ENCODE measurements around the gene IFNE.

IFNE gene

GRCh38 chr9:21482213-21482612, at the start of gene IFNE:
Gene IFNE, minus strand, starts transcription at chr9:21482313. Its CDS starts 619 bp downstream, at chr9:21481694.
- no peak for DNase-seq (ENCODE audit: low spot score)

GRCh38 chr9:21528123-21528808, 46.2 kb upstream of the IFNE start:
- DNase-seq (ENCODE audit: low spot score) = no peak

DNA sequence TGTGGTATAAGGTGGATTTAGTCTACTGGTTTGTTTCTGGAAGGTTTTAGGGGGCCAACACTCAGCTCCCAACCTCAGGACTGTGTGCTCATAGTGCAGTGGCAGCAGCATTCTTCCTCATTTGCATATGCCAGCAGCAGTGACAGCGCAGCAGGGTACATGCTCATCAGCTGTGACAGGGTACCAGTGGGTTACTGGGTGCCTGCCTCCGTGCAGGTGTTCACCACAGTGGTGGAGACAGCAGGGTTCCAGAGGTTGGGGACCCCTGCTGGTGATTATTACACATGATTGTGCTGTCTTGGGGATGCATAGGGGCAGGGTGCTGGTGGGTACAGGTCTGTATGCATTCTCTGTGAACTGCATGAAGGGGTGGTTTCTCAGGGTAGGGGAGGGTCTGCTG, 45.5 kb upstream of the IFNE start:
- no peak for DNase-seq (ENCODE audit: low spot score)

GRCh38 chr9:21525174-21525573, 43.1 kb upstream of the IFNE start:
- DNase-seq (ENCODE audit: low spot score) = no peak

DNA sequence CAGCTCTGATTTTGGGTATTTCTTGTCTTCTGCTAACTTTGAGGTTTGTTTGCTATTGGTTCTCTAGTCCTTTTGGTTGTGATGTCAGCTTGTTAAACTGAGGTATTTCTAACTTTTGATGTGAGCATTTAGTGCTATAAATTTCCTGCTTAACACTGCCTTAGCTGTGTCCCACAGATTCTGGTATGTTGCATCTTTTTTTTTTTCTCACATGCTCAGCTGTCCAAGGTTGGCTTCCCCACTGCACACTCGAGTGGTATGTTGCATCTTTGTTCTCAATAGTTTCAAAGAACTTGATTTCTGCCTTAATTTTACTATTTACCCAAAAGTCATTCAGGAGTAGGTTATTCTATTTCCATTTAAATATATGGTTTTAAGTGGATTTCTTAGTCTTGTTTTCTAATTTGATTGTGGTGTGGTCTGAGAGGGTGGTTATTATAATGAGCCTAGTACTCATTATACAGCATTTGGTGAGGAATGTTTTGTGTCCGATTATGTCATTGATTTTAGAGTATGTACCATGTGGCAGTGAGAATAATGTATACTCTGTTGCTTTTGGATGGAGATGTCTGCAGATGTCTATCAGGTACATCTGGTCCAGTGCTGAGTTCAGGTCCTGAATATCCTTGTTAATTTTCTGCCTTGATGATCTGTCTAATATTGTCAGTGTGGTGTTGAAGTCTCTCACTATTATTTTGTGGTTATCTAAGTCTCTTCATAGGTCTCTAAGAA, 42.2 kb upstream of the IFNE start:
- no peak for DNase-seq (ENCODE audit: low spot score)

DNA sequence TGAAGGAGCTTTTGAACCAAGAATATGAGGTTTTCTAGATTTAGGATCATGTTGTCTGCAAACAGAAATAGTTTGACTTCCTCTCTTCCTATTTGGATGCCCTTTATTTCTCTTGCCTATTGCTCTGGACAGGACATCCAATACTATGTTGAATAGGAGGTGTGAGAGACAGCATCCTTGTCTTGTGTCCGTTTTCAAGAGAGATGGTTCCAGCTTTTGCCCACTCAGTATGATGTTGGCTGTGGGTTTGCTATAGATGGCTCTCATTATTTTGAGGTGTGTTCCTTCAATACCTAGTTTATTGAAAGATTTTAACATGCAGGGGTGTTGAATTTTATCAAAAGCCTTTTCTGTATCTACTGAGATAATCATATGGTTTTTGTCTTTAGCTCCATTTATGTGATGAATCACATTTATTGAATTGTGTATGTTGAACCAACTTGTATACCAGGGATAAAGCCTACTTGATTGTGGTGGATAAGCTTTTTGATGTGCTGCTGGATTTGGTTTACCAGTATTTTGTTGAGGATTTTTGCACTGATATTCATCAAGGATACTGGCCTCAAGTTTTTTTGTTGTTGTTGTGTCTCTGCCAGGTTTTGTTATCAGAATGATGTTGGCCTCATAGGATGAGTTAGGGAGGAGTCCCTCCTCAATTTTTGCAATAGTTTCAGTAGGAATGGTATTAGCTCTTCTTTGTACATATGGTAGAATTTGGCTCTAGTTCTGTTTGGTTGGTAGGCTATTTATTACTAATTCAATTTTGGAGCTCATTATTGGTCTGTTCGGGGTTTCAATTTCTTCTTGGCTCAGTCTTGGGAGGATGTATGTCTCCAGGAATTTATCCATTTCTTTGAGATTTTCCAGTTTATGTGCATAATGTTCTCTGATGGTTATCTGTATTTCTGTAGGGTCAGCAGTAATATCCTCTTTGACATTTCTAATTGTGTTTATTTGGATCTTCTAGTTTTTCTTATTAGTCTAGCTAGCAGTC, 41.2 kb upstream of the IFNE start:
- no peak for DNase-seq (ENCODE audit: low spot score)

- DNase-seq (ENCODE audit: low spot score) = no peak
Observed at GRCh38 chr9:21522348-21522747, 40.2 kb upstream of the IFNE start.

- no peak for DNase-seq (ENCODE audit: low spot score)
Observed at GRCh38 chr9:21521448-21521847, 39.3 kb upstream of the IFNE start.

DNA sequence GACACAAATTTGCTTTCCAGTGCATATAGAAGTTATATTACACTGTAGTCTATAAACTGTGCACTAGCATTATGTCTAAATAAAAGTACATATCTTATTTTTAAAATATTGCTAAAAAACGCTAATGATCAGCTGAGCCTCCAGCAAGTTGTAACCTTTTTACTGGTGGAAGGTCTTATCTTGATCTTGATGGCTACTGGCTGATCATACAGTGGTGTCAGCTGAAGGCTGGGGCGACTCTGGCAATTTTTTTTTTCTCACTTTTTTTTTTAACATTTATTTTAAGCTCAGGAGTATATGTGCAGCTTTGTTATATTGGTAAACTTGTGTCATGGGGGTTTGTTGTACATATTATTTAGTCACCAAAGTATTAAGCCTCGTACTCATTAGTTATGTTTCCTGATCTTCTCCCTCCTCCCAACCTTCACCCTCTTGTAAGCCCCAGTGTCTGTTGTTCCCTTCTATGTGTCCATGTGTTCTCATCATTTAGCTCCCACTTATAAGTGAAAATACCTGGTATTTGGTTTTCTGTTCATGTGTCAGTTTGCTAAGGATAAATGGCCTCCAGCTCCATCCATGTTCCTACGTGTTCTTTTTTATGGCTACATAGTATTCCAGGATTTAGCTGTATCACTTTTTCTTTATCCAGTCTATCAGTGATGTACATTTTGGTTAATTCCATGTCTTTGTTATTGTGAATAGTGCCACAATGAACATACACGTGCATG, 38.6 kb upstream of the IFNE start:
- no peak for DNase-seq (ENCODE audit: low spot score)

GRCh38 chr9:21519855-21520434, 37.8 kb upstream of the IFNE start:
- DNase-seq (ENCODE audit: low spot score) = no peak

DNA sequence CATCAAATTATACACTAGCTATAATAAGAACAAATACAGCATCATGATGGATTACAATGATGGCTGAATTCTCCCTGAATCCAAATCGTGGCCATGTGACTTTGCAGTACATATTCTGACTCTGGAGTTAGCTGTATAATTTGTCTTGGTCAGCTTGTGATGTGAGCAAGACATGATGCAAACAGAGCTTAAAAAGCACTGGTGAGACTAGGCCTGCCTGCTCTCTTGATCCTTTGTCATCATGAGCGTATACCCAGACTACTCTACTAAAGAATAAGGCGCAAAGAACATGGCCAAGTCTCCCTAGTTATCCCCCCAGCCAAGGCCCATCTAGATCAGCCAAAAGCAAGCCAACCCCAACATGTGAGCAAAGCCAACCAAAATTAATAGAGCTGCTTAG, 34.7 kb upstream of the IFNE start:
- no peak for DNase-seq (ENCODE audit: low spot score)

DNA sequence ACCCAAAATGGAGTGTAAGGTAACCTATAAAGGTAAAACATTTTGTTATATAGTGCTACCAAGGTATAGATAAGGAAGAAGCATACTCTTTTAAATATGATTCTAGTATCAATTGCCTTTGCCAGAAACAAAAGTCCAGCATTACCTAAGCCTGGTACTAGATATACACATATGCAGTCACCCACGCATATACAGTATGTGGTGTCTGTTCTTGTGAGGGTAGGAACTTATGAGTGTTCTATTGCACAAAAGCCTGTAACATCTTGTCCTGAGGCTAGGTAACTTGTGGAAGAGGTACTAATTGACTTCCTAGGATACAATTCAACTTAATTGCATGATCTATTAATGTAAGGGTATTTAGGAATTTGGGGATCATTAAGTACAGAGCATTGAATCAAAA, 31.3 kb upstream of the IFNE start:
- no peak for DNase-seq (ENCODE audit: low spot score)

DNA sequence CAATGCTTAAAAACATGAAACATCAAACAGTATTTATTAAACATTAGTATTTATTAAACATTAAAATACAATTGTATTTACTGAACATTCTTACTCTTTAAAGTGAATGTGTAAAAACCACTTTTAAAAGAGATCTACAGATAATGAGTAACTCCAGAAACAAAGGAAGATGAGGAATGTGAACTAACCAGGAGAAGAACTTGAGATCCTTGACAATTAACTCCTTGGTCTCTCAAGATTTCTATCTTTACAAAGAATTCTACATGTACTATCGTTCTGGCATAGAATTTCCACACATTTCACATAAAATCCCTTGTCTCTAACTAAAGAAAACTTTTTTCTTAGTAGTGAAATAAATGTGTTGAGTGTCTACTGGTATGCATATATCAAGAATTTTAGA, 28.7 kb upstream of the IFNE start:
- DNase-seq (ENCODE audit: low spot score) = no peak

DNA sequence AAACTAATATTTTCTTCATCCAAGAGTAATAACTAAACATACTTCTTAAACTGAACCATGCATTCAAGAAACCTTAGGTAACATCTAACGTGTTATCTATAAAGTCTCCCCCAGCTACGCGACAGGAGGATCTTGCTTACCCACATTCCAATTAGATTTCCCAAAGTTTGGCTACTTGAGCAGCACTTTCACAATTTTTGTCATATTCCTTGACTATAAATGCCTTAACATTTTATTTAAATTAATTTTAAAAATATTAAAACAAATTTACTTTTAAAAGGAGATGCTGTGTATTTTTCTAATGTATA, 25.3 kb upstream of the IFNE start:
- no peak for DNase-seq (ENCODE audit: low spot score)

DNA sequence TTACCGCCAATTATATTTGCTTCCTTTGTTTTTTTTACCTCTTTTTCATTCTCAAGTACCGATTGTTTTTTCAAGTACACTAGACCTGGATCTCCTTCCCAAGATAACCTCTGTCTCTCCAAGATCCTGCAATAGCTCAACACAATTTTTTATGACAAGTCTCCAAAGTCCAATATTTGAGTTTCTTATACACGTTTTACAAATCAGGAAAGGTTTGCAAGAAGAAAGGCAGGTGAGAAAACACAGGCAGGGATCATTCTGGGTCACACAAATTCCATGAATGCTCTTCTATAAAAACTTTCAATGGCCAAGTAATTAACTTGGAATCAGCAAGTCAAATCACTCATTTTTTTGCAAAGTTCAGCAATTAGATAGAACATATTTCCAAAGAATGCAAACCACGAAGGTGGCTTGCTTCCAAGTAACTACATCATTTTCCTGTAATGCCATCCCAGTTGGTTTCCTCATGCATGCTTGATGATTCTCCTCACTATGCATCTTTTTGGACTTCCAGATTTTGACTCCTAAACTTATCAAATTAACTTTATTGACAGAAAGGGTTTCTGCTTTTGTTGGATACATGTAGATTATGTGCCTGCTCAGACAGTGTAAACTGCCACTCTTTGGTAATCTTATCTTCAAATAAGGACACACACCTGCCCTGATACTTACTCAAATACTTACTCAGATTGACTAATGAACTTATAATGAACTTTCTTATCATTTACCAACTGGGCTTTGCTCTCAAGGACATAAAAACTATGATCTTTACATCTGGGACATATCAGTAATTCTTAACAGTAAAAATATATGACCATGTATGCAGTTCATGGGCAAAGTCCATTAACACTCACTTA, 24.7 kb upstream of the IFNE start:
- peak; percentile 23 for DNase-seq (ENCODE audit: low spot score)

- DNase-seq (ENCODE audit: low spot score) = no peak
Observed at GRCh38 chr9:21505425-21506179, 23.5 kb upstream of the IFNE start.

- DNase-seq (ENCODE audit: low spot score) = no peak
Observed at GRCh38 chr9:21504894-21505293, 22.8 kb upstream of the IFNE start.

GRCh38 chr9:21504113-21504512, 22.0 kb upstream of the IFNE start:
- DNase-seq (ENCODE audit: low spot score) = no peak

DNA sequence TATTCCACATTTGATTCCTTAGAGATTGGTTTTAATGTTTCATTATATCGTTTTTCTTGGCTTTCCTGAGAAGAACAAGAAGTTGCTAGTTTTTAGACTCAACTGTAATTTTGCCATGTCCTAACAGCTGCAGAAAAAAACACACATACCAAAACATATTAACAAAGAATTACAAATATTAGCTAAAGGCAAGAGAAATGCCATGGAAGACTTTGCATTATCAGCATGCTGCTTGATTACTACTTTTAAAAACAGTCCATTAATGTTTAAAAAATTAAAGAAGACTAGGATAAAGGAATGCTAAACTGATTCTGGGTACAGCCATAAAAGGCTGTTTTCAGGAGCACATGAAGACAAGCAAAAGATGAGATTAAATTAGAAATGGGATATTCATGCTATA, 20.5 kb upstream of the IFNE start:
- no peak for DNase-seq (ENCODE audit: low spot score)

GRCh38 chr9:21499912-21500311, 17.8 kb upstream of the IFNE start:
- DNase-seq (ENCODE audit: low spot score) = no peak
